HG03342 (cell line): ENCODE measurements around the gene ADGRG7.
"Not testable (repeated sequence)": the region's sequence is repeated elsewhere in the genome, so short reads cannot be mapped to it uniquely, and the experiment has no call there.

Experiments
- ATAC-seq: cut with Tn5 transposase; IDR thresholded peaks from one replicate; pipeline ENCODE4 v1.9.1; 2021; ENCODE audit warnings: mild to moderate bottlenecking, moderate library complexity; ENCODE audit not compliant: unreplicated experiment

The ADGRG7 gene

GRCh38 chr3:100641471-100642032 lies 32.2 kb downstream of the ADGRG7 start:
- peak; percentile 91 for ATAC-seq

- no peak for ATAC-seq
Observed at GRCh38 chr3:100645913-100646312, 36.5 kb downstream of the ADGRG7 start.

- ATAC-seq = no peak
Observed at GRCh38 chr3:100647171-100647570, 37.8 kb downstream of the ADGRG7 start.

DNA sequence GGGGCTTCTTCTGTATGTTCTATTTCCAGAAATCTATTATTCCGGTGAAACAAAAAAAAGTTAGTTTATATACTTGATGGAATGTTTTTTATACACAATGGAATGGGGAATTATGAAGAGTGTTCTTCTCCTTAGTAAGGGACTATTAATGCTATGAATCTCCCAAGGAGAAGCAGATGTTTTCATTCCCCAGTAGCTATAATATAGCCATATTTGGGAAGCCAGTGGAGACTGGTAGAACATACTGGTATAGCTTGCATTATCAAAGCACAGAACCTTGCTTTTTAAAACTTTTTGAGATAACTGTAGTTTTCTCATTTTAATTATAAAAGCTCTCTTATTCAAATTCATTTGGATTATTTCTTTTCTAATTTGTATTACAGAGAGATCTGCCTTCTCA lies 38.3 kb downstream of the ADGRG7 start:
- no peak for ATAC-seq

DNA sequence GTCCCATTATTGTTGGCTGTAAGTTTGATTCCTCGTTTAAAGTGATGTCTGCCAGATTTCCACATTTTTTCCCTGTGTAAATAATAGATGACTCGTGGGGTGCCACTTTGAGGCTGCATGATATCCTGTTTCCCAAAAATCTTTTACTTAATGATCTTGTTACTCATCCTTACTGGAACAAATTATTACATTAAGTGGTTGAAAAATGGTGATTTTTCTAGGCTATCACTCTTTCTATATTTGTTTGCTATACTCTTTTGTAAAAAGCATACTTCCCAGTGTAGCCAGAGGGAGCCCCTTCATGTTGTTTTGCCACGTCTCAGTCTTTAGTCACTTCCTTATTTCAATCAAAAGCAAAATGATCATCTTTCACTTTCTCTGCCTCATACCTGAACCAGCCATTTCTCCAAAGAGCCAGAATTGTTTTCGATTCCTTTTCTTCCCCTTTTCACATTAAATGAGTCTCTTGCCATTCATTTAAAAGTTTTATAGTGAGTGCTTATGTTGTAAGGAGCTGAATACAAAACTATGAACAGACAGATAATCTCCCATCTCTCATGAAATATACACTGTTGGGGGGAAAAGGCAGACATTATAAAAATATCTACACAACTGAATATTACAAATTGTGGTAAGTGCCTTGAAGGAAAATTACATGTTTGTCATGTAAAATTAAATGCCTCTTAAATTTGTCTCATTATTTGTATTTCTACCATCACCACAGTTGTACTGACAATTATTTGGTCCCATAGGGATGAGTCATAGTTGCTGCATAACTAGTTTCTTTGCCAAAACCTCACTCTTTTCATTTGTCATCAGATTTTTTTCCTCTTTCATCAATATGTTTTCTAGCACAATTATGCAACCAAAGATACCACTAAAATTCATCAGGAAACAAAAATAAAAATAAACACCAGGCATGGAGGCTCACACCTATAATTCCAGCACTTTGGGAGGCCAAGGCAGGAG lies 41.5 kb downstream of the ADGRG7 start:
- peak; percentile 96 for ATAC-seq

DNA sequence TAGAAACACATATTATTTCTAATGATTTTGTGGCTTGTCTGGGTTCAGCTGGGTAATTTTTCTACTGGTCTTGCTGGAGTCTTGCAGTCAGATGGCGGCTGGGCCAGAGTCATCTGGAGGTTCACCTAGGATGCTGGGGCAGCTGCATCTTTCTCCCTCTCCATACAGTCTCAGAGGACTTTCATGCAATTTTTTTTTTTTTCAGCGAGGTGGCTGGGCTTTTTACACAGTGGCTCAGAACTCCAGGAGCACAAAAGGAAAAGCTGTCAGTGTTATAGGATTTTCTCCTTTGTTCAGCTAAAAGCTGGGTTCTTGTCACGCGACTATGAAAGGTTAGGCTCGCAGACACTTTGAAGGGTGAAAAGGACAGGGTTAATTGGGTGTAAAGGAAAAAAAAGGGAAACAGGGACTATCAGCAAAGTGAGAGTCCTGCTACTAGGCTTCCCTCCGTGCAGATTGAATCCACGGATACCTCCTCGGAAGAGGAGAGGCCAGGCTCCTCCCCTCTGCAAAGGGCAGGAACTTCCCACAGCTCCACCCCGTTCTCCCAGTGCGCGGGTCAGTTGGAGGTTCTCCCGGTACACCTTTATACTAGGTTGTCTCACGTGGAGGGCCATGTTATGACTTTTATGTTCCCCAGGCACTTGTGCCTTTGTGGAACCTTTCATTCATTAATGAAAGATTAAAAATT lies 44.3 kb downstream of the ADGRG7 start:
- no peak for ATAC-seq

DNA sequence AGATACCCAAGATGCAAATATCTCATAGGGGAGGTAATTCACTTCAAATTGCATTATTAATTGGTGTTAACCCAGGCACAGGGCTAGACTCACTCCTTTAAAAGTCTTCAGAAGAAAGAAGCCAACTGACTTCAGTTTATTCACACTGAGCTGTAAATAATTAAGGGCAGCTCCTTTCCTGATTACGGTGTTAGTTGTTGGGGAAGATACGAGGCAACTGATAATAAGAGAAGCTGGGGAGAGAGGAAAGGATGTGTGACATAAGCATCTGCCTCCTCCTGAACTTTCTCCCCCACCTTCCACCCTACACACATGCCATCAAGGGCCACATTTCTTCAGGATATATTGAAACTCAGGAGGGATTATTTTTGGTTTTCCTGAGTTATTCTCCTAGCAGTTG lies 47.5 kb downstream of the ADGRG7 start:
- ATAC-seq = no peak

GRCh38 chr3:100661294-100661693 lies 51.9 kb downstream of the ADGRG7 start:
- not testable (repeated sequence) for ATAC-seq

DNA sequence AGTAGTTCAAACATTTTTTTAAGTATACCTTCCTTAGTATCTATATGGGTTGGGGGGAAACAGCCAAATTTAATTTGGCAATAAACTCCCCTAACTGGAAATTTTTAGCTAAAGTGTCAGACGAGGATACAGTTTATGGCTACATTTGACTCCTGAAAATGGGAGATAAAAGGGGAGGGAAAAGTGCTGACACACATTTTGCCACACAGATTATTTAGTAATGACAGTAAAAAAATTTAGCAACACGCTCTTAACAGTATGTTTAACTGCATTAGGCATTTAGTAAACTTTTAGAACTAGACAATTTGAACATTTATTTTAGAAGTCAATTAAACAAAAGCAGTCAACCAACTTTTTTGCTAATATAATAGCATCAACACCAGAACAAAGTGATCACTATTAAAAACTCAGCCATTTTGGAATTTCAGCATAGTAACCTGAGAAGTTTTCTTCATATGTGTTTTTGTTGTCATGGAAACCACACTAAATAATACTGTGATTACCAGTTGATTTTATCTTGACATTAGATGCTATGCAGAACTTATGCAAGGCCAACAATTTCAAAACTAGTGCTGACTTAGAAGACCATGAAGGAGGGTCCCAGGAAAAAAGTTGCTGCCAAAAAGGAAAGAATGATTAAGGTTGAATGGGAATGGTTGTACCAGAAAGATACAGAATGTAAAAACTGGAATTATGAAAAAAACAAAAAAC lies 52.9 kb downstream of the ADGRG7 start:
- no peak for ATAC-seq

DNA sequence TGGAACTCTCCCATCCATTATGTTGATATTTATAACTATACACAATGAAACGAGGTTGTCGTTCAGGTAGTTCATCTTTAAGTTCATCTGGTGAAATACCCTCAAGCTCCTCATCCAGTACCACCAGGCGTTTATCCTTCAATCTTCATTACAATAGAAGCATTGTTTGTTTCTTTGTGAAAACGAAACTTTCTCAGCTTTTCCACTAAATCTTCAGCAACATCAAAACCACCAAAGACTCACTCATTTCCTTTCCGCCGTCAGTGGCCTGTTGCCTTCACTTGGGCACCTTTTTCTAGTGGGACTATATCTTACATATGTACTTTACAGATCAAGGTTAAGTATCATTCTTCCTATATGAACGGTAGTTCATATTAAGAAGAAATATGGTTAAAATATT lies 55.8 kb downstream of the ADGRG7 start:
- ATAC-seq = peak; percentile 79

DNA sequence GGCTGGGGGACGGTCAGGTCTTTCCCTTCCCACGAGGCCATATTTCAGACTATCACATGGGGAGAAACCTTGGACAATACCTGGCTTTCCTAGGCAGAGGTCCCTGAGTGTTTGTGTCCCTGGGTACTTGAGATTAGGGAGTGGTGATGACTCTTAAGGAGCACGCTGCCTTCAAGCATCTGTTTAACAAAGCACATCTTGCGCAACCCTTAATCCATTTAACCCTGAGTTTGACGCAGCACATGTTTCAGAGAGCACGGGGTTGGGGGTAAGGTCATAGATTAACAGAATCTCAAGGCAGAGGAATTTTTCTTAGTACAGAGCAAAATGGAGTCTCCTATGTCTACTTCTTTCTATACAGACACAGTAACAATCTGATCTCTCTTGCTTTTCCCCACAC lies 57.3 kb downstream of the ADGRG7 start:
- ATAC-seq = not testable (repeated sequence)

GRCh38 chr3:100667316-100667715 lies 57.9 kb downstream of the ADGRG7 start:
- not testable (repeated sequence) for ATAC-seq

DNA sequence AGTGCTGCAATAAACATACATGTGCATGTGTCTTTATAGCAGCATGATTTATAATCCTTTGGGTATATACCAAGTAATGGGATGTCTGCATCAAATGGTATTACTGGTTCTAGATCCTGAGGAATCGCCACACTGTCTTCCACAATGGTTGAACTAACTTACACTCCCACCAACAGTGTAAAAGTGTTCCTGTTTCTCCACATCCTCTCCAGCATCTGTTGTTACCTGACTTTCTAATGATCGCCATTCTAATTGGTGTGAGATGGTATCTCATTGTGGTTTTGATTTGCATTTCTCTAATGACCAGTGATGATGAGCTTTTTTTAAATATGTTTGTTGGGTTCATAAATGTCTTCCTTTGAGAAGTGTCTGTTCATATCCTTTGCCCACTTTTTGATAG lies 61.6 kb downstream of the ADGRG7 start:
- ATAC-seq = not testable (repeated sequence)

DNA sequence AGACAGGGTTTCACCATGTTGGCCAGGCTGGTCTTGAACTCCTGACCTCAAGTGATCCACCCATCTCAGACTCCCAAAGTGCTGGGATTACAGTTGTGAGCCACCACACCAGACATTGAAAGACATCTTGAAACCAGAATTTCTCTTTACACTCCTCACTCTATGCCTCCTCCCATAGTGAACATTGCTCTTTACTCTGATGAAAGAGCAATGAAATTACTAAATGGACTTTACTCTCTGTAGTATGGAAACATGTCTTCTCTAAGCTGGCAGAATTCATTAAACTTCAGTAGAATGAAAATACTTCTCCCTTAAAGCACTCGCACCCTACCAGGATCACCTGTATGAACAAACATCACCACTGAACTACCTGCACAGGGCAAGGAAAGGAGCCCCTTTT lies 72.1 kb downstream of the ADGRG7 start:
- ATAC-seq = no peak

DNA sequence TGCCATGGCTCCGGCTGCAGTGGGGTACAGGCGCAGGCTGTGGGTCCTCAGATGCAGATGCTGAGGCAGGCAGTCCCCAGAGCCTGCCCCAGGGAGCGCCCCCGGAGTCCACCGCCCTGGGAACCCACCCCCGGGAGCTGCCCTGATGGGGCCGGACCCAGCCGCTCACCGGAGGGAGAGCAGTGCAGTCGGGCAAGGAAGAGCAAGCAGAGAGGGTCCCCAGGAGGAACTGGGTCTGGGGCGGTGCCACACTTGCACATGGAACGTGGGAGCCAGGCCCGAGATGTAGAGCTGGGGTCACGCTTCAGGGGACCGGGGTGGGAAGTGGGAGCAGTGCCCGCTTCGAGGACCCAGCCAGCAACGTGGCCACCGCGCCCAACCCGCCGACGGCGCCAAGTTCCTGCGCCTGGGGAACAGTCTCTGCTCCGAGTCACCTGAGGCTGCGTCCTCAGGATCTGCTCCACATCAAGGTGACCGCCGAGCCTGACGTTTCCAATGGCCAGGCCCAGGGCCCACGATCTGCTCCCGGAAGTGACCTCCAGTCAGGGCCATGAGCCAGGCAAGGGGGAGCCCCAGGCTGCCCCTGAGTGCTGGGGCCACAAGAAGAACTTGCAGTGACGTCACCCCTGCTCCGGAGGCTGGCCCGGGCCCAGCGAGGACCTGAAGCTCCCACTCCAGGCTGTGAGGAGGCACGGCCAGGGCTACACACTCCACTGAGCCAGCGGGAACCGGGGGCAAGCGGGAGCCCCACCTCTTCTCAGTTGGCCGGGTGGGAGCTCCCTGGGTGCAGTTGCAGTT lies 72.9 kb downstream of the ADGRG7 start:
- no peak for ATAC-seq

DNA sequence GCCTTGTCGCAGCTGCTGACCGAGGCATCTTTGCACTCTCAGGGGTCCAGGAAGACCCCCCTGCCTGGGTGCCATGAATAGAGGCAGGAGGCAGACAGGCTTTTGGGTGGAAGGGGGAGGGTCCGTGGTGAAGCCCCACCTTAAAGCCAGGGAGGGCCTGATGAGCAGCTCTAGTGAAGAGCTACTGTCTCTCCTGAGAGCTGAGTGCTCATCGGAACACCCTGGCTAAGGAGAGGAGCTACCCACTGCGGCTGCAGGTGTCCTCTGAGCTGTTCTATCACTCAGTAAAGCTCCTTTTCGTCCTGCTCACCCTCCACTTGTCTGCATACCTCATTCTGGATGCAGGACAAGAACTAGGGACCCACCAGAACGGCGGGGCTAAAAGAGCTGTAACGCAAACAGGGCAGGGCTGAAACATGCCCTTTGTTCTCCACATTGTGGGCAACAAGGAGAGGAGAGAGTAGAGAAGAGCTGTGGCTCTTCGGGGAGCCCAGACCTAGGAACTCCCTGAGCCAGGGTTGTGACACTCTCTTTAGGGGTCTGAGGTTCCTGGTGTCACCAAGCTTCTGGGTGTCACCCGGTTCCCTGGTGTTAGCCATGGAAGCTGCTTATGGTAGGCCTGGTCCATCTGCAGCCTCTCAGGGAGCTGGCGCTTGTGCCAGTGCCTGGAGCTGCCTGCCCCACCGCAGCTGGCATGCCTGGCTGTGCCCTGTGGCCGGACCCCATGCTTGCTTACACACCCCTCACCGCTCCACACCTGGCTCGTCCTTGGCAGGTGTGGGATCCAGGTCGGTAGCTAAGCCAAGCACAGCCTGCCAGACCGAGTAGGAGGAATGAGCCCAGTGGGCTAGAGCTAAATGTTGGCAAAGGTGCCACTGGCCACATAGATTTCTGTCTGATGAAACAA lies 73.7 kb downstream of the ADGRG7 start:
- ATAC-seq = no peak

- ATAC-seq = no peak
Observed at GRCh38 chr3:100693225-100693624, 83.8 kb downstream of the ADGRG7 start.

DNA sequence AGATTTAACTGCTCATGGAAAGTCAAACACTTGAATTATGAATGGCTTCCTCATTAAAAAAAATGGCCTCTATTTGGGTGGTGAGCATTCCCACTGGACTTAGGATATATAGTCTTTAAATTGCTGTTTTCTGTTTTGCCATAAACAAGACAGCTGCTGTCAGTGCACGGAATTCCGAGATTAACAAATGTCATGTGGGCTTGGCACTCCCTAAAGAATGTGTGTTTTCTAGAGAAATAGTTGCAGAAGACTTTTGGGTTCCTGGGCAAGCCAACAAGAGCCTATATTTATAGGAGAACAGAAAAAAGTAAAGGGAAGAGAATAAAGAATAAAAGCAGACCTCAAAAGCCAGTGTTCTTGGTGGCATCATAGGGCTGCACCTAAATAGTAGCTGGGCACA lies 86.3 kb downstream of the ADGRG7 start:
- ATAC-seq = no peak

GRCh38 chr3:100696161-100696560 lies 86.8 kb downstream of the ADGRG7 start:
- ATAC-seq = no peak
